K562 (cell line): ENCODE data around the gene ANKRD65. TPM values are rescaled to one million over a fixed set of nuclear protein-coding genes. Genes with fewer than 3 reads are reported as not detected.

Experiments
- DEAF1 ChIP-seq: fragments of 450-650 bp; formaldehyde crosslinking; IDR thresholded peaks from 2 replicates; pipeline ENCODE4 v1.4.0; 2020; ENCODE audit warnings: mild to moderate bottlenecking, moderate library complexity
- ETV5 ChIP-seq: sonication (generic); formaldehyde crosslinking; IDR thresholded peaks from 2 replicates; pipeline ENCODE4 v1.4.0; 2020; ENCODE audit warnings: low read depth, mild to moderate bottlenecking, missing genetic modification reagents
- GABPA ChIP-seq: fragments of 200-800 bp; sonication (Bioruptor generic); conservative IDR thresholded peaks from 2 replicates; pipeline ENCODE4 v1.6.1; 2016; ENCODE audit warnings: low read depth, missing genetic modification characterization, missing compliant biosample characterization
- GTF2F1 ChIP-seq: IDR thresholded peaks from 2 replicates; pipeline ENCODE4 v1.6.1; 2011; ENCODE audit warnings: low read depth, low read length, improper control_type of control experiment
- POLR2AphosphoS5 ChIP-seq: IDR thresholded peaks from 2 replicates; pipeline ENCODE4 v1.6.1; 2011; ENCODE audit warnings: mild to moderate bottlenecking, low read depth, low read length, moderate library complexity; ENCODE audit not compliant: control insufficient read depth, insufficient read depth
- RAD21 ChIP-seq, 2 experiments: fragments of 250-450 bp in 1 of 2; fragments of 450-650 bp in 1 of 2; sonication (Bioruptor Pico) in 1 of 2; formaldehyde crosslinking in 1 of 2; IDR thresholded peaks in 1 of 2; conservative IDR thresholded peaks in 1 of 2; 2 replicates each; pipeline versions ENCODE4 v1.4.0 to v1.8.0; 2020 to 2022; ENCODE audit warnings: mild to moderate bottlenecking in 2 of 2, moderate library complexity in 1 of 2
- RBBP5 ChIP-seq: fragments of 200-600 bp; sonication (generic); IDR thresholded peaks from 2 replicates; pipeline ENCODE4 v1.6.1; 2012; ENCODE audit warnings: borderline replicate concordance, mild to moderate bottlenecking, low read length, control low read depth, inconsistent platforms; ENCODE audit not compliant: insufficient read depth, poor library complexity, severe bottlenecking
- SP1 ChIP-seq: sonication (generic); formaldehyde crosslinking; IDR thresholded peaks from 2 replicates; pipeline ENCODE4 v1.8.1; 2022; ENCODE audit warnings: mild to moderate bottlenecking, missing genetic modification reagents
- TAF9B ChIP-seq: fragments of 450-650 bp; IDR thresholded peaks from 2 replicates; pipeline ENCODE4 v1.6.1; 2018; ENCODE audit warnings: mild to moderate bottlenecking; ENCODE audit not compliant: partially characterized antibody
- TAL1 ChIP-seq: fragments of 450-650 bp; IDR thresholded peaks from 2 replicates; pipeline ENCODE4 v1.6.1; 2016; ENCODE audit warnings: mild to moderate bottlenecking
- ZBTB8A ChIP-seq: fragments of 450-650 bp; IDR thresholded peaks from 2 replicates; pipeline ENCODE4 v1.6.1; 2018; ENCODE audit warnings: mild to moderate bottlenecking, moderate library complexity; ENCODE audit not compliant: partially characterized antibody
- ZNF121 ChIP-seq: sonication (generic); formaldehyde crosslinking; conservative IDR thresholded peaks from 2 replicates; pipeline ENCODE4 v1.8.0; 2022; ENCODE audit warnings: missing genetic modification reagents
- ZNF146 ChIP-seq: IDR thresholded peaks from one replicate; pipeline ENCODE4 v1.6.1; 2018; ENCODE audit warnings: missing compliant biosample characterization; ENCODE audit not compliant: unreplicated experiment
- ZNF224 ChIP-seq: sonication (generic); formaldehyde crosslinking; IDR thresholded peaks from 2 replicates; pipeline ENCODE4 v1.8.0; 2022; ENCODE audit warnings: mild to moderate bottlenecking, missing genetic modification reagents
- ZNF57 ChIP-seq: fragments of 450-650 bp; formaldehyde crosslinking; IDR thresholded peaks from 2 replicates; pipeline ENCODE4 v1.4.0; 2020; ENCODE audit warnings: mild to moderate bottlenecking, moderate library complexity
- ZNF785 ChIP-seq: fragments of 250-450 bp; sonication (Bioruptor Pico); IDR thresholded peaks from 2 replicates; pipeline ENCODE4 v1.4.0; 2020; ENCODE audit warnings: mild to moderate bottlenecking
- polyA plus RNA-seq, 8 experiments: library from polyadenylated mRNA; depleted of rRNA in 4 of 8; stranded (reverse) in 5 of 8; unstranded in 3 of 8; fragments of >200 nt; fragmentation: Nextera tagmentation in 2 of 8; fragmentation: Illumina TruSeq in 1 of 8; extraction: Ambion mirVana in 2 of 8; extraction: Trizol in 1 of 8; gene quantifications; 2 replicates each; pipeline versions ENCODE4 v1.2.1 to v1.2.3, GENCODE V29; 2011 to 2014; ENCODE audit warnings: inconsistent platforms in 1 of 8, missing spikeins in 1 of 8
- total RNA-seq, 7 experiments: library from RNA; depleted of rRNA in 6 of 7; stranded (reverse); fragments of >200 nt in 6 of 7; fragmentation: Illumina TruSeq in 2 of 7; extraction: Trizol in 2 of 7; gene quantifications; 2 replicates each; pipeline versions ENCODE4 v1.2.1 to v1.2.3, GENCODE V29; 2011 to 2021; ENCODE audit warnings: low replicate concordance in 1 of 7
- TF ChIP-seq, protein P1 (sequence below): fragments of 450-650 bp; IDR thresholded peaks from 2 replicates; pipeline ENCODE4 v1.6.1; 2016; ENCODE audit warnings: low read depth

The ANKRD65 gene
- total and polyA plus RNA-seq, 9 of the 15 experiments (the other 6 are each of a cell fraction or from before 2014, with no cell fraction given): not detected

- TF ChIP-seq ZNF146 (no peak), ETV5 (CRISPR knock-in tag) (peak; percentile 98), GABPA (tag) (peak; percentile 99), RAD21 (CRISPR knock-in tag; conservative IDR thresholded peaks at IDR 0.05 in 1 of 2, IDR thresholded peaks at IDR 0.05 in 1 of 2) (peak in 1 of 2 experiments; percentile 18; a peak in 1 of 4 replicates), ZNF121 (CRISPR knock-in tag) (no peak), DEAF1 (CRISPR knock-in tag) (no peak), ZNF57 (peak; percentile 58; the same call in 1 of the 2 replicates), GTF2F1 (no peak), TAL1 (no peak), SP1 (CRISPR knock-in tag) (peak; percentile 99), RBBP5 (peak; percentile 100), TAF9B (peak; percentile 88), ZNF224 (no peak), ZNF785 (CRISPR knock-in tag) (no peak), POLR2AphosphoS5 (peak; percentile 76), ZBTB8A (no peak)
- TF ChIP-seq, protein P1, sequence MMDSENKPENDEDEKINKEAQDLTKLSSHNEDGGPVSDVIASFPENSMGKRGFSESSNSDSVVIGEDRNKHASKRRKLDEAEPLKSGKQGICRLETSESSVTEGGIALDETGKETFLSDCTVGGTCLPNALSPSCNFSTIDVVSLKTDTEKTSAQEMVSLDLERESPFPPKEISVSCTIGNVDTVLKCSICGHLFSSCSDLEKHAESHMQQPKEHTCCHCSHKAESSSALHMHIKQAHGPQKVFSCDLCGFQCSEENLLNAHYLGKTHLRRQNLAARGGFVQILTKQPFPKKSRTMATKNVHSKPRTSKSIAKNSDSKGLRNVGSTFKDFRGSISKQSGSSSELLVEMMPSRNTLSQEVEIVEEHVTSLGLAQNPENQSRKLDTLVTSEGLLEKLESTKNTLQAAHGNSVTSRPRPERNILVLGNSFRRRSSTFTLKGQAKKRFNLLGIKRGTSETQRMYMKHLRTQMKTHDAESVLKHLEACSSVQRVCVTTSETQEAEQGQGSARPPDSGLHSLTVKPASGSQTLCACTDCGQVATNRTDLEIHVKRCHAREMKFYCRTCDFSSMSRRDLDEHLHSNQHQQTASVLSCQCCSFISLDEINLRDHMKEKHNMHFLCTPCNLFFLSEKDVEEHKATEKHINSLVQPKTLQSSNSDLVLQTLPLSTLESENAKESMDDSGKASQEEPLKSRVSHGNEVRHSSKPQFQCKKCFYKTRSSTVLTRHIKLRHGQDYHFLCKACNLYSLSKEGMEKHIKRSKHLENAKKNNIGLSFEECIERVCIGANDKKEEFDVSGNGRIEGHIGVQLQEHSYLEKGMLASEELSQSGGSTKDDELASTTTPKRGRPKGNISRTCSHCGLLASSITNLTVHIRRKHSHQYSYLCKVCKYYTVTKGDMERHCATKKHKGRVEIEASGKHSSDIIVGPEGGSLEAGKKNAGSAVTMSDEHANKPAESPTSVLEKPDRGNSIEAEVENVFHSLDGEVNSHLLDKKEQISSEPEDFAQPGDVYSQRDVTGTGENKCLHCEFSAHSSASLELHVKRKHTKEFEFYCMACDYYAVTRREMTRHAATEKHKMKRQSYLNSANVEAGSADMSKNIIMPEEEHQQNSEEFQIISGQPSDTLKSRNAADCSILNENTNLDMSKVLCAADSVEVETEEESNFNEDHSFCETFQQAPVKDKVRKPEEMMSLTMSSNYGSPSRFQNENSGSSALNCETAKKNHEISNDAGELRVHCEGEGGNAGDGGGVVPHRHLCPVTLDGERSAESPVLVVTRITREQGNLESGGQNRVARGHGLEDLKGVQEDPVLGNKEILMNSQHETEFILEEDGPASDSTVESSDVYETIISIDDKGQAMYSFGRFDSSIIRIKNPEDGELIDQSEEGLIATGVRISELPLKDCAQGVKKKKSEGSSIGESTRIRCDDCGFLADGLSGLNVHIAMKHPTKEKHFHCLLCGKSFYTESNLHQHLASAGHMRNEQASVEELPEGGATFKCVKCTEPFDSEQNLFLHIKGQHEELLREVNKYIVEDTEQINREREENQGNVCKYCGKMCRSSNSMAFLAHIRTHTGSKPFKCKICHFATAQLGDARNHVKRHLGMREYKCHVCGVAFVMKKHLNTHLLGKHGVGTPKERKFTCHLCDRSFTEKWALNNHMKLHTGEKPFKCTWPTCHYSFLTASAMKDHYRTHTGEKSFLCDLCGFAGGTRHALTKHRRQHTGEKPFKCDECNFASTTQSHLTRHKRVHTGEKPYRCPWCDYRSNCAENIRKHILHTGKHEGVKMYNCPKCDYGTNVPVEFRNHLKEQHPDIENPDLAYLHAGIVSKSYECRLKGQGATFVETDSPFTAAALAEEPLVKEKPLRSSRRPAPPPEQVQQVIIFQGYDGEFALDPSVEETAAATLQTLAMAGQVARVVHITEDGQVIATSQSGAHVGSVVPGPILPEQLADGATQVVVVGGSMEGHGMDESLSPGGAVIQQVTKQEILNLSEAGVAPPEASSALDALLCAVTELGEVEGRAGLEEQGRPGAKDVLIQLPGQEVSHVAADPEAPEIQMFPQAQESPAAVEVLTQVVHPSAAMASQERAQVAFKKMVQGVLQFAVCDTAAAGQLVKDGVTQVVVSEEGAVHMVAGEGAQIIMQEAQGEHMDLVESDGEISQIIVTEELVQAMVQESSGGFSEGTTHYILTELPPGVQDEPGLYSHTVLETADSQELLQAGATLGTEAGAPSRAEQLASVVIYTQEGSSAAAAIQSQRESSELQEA: no peak
Measured at GRCh38 chr1:1374929-1375662, 46.0 kb downstream of the ANKRD65 start, which contains the start of gene AURKAIP1 (continued).
